Activated naive CD8-positive, alpha-beta T cell treated with anti-CD3 and anti-CD28 coated beads, Interleukin-2, amount 10 ng/mL, durations not matched to agents 7 days and 5 days (primary cell): ENCODE data around the gene TECR. TPM values are rescaled to one million over a fixed set of nuclear protein-coding genes. Genes with fewer than 3 reads are reported as not detected.
"Not testable (repeated sequence)": the region's sequence is repeated elsewhere in the genome, so short reads cannot be mapped to it uniquely, and the experiment has no call there.

ENCODE experiments used
- ATAC-seq: fragments of 150-1000 bp; cut with Tn5 transposase; one replicate; pipeline ENCODE4 v1.10.0; 2021; ENCODE audit warnings: low read depth, moderate library complexity
- POLR2A ChIA-PET: fragments of 350-600 bp; sonication (Branson Sonifier 250); formaldehyde crosslinking; loops from one replicate; lab custom pipeline; 2021; ENCODE audit warnings: antibody characterized with exemption; lab: Charles Lee
- DNase-seq: peaks from one replicate; pipeline ENCODE4 v3.0.0; 2021
- H3K27ac Mint-ChIP-seq: one replicate; pipeline ENCODE4 v1.8.0; 2022; ENCODE audit warnings: mild to moderate bottlenecking, mixed read lengths
- H3K27me3 Mint-ChIP-seq: one replicate; pipeline ENCODE4 v1.8.0; 2022; ENCODE audit warnings: mild to moderate bottlenecking, moderate library complexity, mixed read lengths
- H3K36me3 Mint-ChIP-seq: one replicate; pipeline ENCODE4 v1.8.0; 2021; ENCODE audit warnings: mild to moderate bottlenecking, mixed read lengths
- H3K4me1 Mint-ChIP-seq: one replicate; pipeline ENCODE4 v1.8.0; 2021; ENCODE audit warnings: mixed read lengths
- H3K4me3 Mint-ChIP-seq: one replicate; pipeline ENCODE4 v1.8.0; 2022; ENCODE audit warnings: mild to moderate bottlenecking, moderate library complexity, mixed read lengths
- H3K9me3 Mint-ChIP-seq: one replicate; pipeline ENCODE4 v1.8.0; 2021; ENCODE audit warnings: mixed read lengths
- total RNA-seq, 2 experiments: library from RNA; stranded (reverse); gene quantifications; one replicate each; pipeline ENCODE4 v1.2.3, GENCODE V29; 2021

TECR gene
- total RNA-seq, 2 experiments from 2014 or later: 161 to 168 TPM

DNA sequence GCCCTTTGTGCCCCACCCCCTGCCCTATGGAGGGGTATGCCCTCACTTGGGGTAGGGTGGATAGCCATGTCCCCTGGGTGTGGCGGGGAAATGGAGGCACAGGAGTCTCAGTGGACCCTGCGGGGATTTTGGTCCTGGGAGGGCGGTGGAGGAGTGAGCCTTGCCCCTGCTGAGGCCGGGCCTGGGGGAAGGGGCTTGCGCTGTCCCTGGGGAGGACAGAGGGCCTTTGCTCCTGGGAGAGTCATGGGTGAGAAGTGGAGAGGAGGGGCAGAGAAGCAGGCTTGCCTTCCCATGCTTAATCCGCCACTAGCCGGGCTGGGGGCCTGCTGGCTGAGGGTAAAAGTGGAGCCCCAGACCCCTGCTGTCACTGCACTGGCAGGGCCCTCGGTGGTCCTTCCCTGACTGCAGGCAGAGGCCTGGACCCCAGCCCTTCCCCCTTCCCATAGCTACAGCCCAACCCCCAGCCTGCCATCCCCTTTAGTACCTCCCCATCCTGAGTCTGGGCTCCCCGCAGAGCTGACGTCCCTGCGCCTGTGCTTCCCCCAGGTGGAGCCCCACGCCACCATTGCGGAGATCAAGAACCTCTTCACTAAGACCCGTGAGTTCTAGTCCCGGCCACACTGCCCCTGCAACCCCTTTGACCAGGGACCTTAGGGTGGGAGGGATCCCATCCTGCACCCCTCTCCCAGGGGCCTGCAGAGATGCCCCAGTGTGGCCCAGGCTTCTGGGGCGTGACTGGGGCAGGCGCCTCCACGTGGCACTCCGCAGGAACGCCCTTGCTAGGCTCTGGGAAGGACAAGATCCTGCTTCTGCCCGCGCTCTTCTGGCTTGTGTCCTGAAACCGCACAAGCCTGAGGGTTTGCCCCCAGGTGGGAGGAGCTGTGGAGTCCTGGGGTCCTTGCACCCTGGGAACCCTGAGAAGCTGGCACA, 33.5 kb downstream of the TECR start:
- Mint-ChIP-seq H3K27me3 (no peaks in the 10 kb centered on the region), H3K4me3 (no peak overlapping the region), H3K9me3 (no peaks in the 10 kb centered on the region), H3K36me3 (peaks cover 9% of the 10 kb centered on the region), H3K4me1 (peaks cover 10% of the 10 kb centered on the region), H3K27ac (no peak overlapping the region)
- DNase-seq: no peak
- ATAC-seq: no peak
- POLR2A ChIA-PET: interaction anchor here (1.0 kb wide), 1 partner anchor 9 kb away, joined by 4 read pairs; the partner anchor contains the start of gene NDUFB7

DNA sequence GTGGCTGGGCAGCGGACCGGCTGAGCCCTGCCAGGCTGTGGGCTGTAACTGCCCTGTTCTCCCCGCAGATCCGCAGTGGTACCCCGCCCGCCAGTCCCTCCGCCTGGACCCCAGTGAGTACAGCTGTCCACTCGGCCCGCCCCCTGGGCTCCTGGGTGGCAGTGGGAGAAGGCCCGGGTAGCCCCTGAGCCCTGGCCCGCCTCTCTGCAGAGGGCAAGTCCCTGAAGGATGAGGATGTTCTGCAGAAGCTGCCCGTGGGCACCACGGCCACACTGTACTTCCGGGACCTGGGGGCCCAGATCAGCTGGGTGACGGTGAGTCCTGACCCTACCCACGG, 34.2 kb downstream of the TECR start:
- H3K4me1 Mint-ChIP-seq: peaks cover 14% of the 10 kb centered on the region
- no peak for ATAC-seq
- H3K4me3 Mint-ChIP-seq: no peak overlapping the region
- no peaks in the 10 kb centered on the region for H3K27me3 Mint-ChIP-seq
- H3K36me3 Mint-ChIP-seq: peaks cover 12% of the 10 kb centered on the region
- POLR2A ChIA-PET: no interaction called here
- no peaks in the 10 kb centered on the region for H3K9me3 Mint-ChIP-seq
- no peak for DNase-seq
- H3K27ac Mint-ChIP-seq: no peak overlapping the region

DNA sequence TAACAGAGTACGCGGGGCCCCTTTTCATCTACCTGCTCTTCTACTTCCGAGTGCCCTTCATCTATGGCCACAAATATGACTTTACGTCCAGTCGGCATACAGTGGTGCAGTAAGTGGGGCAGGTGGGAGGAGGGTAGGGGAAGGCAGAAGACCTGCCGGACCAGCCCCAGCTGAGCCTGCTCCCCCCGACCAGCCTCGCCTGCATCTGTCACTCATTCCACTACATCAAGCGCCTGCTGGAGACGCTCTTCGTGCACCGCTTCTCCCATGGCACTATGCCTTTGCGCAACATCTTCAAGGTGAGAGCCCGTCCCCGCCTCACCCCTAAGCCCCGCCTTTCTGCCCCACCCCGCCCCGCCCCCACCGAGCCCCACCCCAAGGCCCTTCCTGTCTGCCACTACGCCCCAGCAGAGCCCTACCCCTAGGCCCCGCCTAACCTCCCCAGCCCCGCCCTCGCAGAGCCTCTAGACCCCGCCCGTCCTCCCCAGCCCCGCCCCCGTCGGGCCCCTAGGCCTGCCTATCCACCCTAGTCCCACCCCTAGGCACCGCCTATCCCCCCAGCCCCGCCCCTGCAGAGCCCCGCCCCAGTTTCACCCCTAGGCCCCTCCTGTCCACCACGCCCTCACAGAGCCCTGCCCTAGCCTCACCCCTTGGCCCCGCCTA, 34.7 kb downstream of the TECR start:
- Mint-ChIP-seq H3K9me3 (no peaks in the 10 kb centered on the region), H3K27ac (peak overlapping the region; percentile 67), H3K4me1 (peaks cover 14% of the 10 kb centered on the region), H3K27me3 (no peaks in the 10 kb centered on the region), H3K4me3 (no peak overlapping the region), H3K36me3 (peaks cover 12% of the 10 kb centered on the region)
- POLR2A ChIA-PET: no interaction called here
- ATAC-seq (peak; percentile 57), DNase-seq (peak; percentile 61)

DNA sequence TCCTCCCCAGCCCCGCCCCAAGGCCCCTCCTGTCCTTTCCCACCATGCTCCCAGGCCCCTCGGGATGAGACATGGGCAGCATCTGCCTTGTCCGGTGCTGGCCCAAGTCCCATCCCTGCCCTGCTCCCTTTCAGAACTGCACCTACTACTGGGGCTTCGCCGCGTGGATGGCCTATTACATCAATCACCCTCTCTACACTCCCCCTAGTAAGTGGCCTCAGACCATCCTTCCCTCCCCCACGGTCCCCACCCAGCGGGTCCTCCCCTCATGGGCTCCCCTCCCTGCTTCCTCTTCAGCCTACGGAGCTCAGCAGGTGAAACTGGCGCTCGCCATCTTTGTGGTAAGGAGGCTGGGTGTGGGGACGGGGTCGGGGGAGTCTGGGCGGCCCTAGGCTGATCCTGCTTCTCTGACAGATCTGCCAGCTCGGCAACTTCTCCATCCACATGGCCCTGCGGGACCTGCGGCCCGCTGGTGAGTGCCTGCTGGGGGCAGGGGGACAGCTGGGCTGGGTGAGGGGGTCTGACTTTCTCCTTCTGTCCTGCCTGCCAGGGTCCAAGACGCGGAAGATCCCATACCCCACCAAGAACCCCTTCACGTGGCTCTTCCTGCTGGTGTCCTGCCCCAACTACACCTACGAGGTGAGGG, 35.4 kb downstream of the TECR start:
- DNase-seq, ATAC-seq, H3K9me3 Mint-ChIP-seq, H3K27me3 Mint-ChIP-seq, H3K27ac Mint-ChIP-seq, H3K4me3 Mint-ChIP-seq, POLR2A ChIA-PET: not testable (repeated sequence)
- Mint-ChIP-seq H3K4me1 (peaks cover 17% of the 10 kb centered on the region), H3K36me3 (peaks cover 12% of the 10 kb centered on the region)

DNA sequence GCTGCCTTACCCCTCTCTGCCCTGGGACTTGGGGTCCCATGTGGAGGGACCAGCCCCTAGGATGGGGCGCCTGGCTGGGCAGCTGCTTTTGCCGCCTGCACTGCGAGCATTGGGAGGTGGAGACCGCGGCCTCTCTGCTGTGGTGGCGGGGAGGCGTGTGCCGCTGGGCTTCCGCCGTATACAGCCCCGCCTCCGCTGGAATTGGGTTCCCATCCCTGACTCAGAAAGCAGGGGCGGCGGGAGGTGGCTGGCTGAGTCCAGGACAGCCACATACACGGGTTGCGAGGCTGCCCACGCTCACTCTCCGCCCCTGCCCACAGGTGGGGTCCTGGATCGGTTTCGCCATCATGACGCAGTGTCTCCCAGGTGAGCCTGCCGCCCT, 35.9 kb downstream of the TECR start:
- POLR2A ChIA-PET: no interaction called here
- Mint-ChIP-seq H3K4me3 (no peak overlapping the region), H3K27ac (no peak overlapping the region), H3K27me3 (no peaks in the 10 kb centered on the region), H3K36me3 (peaks cover 12% of the 10 kb centered on the region), H3K9me3 (no peaks in the 10 kb centered on the region), H3K4me1 (peaks cover 18% of the 10 kb centered on the region)
- DNase-seq (no peak), ATAC-seq (no peak)

DNA sequence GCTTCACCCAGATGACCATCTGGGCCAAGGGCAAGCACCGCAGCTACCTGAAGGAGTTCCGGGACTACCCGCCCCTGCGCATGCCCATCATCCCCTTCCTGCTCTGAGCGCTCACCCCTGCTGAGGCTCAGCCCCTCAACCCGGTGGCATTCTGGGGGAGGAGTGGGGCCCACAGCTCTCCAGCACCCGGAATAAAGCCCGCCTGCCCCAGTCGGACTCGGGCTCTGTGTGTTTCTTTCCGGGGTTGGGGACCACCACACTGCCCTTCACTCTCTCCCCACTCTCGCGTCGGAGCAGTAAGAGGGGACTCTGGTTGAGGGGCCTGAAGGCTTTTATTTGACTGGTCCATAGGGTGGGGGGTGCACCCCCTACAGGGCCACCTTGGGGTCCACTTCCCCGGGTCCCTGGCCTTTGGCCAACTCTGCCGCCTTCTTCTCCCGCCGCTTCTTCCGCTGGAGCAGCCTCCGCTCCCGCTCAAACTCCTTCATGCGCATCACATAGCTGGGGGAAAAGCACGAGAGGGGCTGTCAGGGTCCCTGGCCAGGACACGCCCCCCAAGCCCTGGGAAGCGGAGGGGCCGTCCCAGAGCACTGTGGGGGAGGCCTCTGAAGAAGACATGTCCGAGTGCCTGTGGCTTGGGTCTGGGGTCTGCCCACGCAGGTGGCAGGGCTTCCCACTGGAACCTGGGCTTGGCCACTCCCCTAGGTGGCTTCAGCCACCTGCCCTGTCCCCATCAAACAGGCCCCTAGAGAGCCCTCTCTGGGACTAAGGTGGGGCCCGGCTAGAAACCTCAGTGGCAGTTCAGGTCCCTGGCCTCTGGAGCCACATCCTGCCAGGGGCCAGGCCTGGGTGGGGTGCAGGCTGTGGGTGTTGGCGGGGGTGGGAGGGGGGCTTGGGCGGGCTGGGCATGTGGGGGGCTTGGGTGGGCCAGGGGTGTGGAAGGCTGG, 36.6 kb downstream of the TECR start:
- POLR2A ChIA-PET: no interaction called here
- no peak for DNase-seq
- Mint-ChIP-seq H3K27me3 (no peaks in the 10 kb centered on the region), H3K27ac (no peak overlapping the region), H3K9me3 (no peaks in the 10 kb centered on the region), H3K4me3 (no peak overlapping the region), H3K4me1 (peaks cover 20% of the 10 kb centered on the region), H3K36me3 (peaks cover 12% of the 10 kb centered on the region)
- ATAC-seq: no peak

DNA sequence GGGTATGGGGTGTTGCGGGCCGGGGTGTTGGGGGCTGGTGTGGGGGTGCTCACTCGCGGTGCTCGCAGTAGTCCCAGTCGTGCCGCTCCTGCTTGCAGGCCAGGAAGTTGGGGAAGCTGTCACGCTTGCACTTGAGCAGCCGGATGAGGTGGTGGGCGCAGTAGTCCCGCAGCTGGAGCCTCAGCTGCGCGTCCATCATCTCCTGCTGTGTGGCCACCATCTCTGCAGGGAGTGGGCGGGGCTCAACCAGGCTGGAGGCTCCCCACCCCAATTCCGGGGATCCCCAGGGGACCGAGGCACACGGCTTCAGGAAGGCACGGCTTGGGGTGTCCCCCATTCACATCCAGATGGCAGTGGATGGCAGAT, 37.3 kb downstream of the TECR start:
- H3K4me1 Mint-ChIP-seq: peaks cover 22% of the 10 kb centered on the region
- ATAC-seq: no peak
- peaks cover 14% of the 10 kb centered on the region for H3K36me3 Mint-ChIP-seq
- no peak overlapping the region for H3K27ac Mint-ChIP-seq
- no peaks in the 10 kb centered on the region for H3K27me3 Mint-ChIP-seq
- DNase-seq: no peak
- no peak overlapping the region for H3K4me3 Mint-ChIP-seq
- H3K9me3 Mint-ChIP-seq: no peaks in the 10 kb centered on the region
- POLR2A ChIA-PET: no interaction called here

DNA sequence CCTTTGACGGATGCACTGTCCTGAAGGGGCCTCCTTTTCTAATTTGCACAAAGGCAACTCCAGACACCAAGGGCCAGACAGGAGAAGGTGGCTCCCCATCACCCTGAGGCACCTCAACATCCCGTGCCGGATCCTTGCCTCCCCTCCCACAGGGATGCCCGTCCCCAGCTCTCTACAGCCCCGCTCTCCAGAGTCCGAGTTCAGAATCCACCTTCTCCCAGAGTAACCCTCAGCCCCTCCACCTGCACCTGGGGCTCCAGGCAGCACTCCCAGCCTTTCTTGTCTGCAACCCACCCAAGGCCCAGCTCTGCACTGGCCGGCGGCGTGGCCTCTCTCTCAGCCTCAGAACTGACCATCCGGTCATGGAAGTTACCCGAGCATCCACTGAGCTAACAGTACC, 37.7 kb downstream of the TECR start:
- H3K36me3 Mint-ChIP-seq: peaks cover 14% of the 10 kb centered on the region
- ATAC-seq (no peak), DNase-seq (no peak)
- POLR2A ChIA-PET: no interaction called here
- peak overlapping the region; percentile 74 for H3K27ac Mint-ChIP-seq
- H3K9me3 Mint-ChIP-seq: no peaks in the 10 kb centered on the region
- H3K4me1 Mint-ChIP-seq: peaks cover 22% of the 10 kb centered on the region
- no peak overlapping the region for H3K4me3 Mint-ChIP-seq
- no peaks in the 10 kb centered on the region for H3K27me3 Mint-ChIP-seq

DNA sequence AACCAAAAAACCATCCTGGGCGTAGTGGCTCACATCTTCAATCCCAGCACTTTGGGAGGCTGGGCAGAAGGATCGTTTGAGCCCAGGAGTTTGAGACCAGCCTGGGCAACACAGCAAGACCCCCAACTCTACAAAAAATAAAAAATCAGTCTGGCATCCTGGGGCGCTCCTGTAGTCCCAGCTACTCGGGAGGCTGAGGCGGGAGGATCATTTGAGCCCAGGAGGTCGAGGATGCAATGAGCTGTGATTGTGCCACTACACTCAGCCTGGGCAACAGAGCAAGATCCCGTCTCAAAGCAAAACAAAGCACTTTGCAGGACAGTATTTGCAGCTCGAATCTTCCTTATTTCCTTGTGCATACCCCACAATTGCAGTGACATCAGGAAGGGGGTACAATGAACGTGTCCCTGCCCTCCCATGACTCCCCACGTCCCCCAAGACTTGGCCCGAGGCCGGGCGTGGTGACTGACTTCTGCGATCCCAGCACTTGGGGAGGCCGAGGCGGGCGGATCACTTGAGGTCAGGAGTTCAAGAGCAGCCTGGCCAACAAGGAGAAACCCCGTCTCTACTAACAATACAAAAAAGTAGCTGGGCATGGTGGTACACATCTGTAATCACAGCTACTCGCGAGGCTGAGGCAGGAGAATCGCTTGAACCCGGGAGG, 41.6 kb downstream of the TECR start:
- peak overlapping the region; percentile 95 for H3K4me3 Mint-ChIP-seq
- no peaks in the 10 kb centered on the region for H3K27me3 Mint-ChIP-seq
- H3K4me1 Mint-ChIP-seq: peaks cover 25% of the 10 kb centered on the region
- peaks cover 8% of the 10 kb centered on the region for H3K36me3 Mint-ChIP-seq
- POLR2A ChIA-PET: interaction anchor here (0.6 to 2.5 kb wide), 5 partner anchors 9 to 1364 kb away, joined by 3 to 6 read pairs (median 4); partner anchors contain the start of gene ZNF333
- peak overlapping the region; percentile 89 for H3K27ac Mint-ChIP-seq
- no peaks in the 10 kb centered on the region for H3K9me3 Mint-ChIP-seq
- DNase-seq: no peak
- ATAC-seq: no peak

DNA sequence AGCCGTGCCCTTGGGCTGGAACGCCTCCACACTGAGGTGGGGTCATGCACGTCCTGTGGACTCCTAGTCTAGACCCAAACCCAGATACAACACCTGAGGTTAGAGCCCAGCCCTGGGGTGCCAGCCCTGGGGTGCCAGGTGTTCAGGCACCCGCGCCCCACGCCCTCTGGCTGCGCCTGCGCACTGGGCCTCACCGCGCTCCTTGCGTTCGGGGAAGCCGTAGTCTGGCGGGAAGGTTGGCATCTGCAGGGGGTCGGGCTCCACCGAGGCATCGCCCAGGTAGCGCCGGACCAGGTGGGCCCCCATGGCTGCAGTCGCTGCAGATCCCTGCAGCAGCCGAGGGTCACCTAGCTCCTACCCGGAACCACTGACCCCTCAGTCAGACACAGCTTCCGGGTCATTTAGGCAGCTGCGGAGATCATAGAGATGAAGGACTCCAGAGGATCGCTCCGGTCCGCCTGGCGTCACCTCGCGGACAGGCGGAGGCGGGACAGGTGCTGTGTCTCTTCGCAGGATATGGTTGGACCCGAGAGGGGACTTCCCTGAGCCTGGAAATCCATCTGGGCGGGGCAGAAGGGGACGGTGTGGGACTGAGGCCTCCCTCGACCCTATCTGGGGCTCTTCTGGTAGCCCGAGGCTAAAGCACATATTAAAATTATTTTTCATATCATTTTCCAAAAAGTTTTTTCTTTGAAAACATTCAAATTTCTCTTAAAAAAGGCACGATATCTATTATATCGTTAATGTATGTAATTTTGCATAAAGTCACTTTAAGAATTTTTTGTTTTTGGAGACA, 42.5 kb downstream of the TECR start, which contains the start of gene NDUFB7:
Gene NDUFB7, minus strand, starts transcription at position 372 of the 796 bp plus-strand sequence. Its CDS starts 66 bp downstream, at position 306.
- POLR2A ChIA-PET: interaction anchor here (0.9 to 2.5 kb wide), 5 partner anchors 10 to 118 kb away, joined by 3 to 6 read pairs (median 5); partner anchors contain the start of genes DNAJB1 and ZNF333
- Mint-ChIP-seq H3K36me3 (peaks cover 8% of the 10 kb centered on the region), H3K27ac (peak within 1 kb of the TSS; percentile 89), H3K4me1 (peaks cover 25% of the 10 kb centered on the region), H3K9me3 (no peaks in the 10 kb centered on the region), H3K27me3 (no peaks in the 10 kb centered on the region), H3K4me3 (peak within 1 kb of the TSS; percentile 95)
- DNase-seq: peak; percentile 87
- ATAC-seq: peak; percentile 96

DNA sequence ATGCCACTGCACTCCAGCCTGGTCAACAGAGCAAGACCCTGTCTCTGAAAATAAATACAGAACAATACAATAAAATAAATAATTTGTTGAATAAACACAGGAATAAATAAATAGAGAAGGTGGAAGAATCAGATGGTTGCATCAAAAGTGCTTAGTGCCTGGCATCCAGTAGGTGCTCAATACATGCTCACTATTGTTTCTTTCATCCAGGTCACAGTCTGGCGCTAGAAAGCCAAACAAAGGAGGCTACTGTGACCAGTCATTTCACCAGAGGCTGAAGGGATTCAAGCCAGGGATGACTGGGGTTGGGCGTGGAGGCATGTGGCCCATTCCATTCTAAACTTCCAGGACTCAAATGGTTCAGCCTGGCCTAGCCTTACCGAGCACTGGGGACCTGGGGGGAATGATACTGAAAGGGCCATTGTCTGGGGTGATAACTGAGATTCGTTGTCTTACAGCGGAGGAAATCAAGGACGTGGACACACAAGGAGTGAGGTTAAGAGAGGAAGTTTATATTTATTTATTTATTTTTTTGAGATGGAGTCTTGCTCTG, 46.1 kb downstream of the TECR start:
- Mint-ChIP-seq H3K36me3 (peaks cover 2% of the 10 kb centered on the region), H3K4me1 (peaks cover 11% of the 10 kb centered on the region)
- POLR2A ChIA-PET: no interaction called here

More for the DNA sequence above, 46.1 kb downstream of the TECR start:
- DNase-seq (no peak), ATAC-seq (no peak)
- no peaks in the 10 kb centered on the region for H3K9me3 Mint-ChIP-seq
- H3K4me3 Mint-ChIP-seq: no peak overlapping the region
- H3K27me3 Mint-ChIP-seq: no peaks in the 10 kb centered on the region
- no peak overlapping the region for H3K27ac Mint-ChIP-seq
